HCT116 (cell line): Measurements from ENCODE around the gene MOSPD2. TPM values are rescaled to one million over a fixed set of nuclear protein-coding genes. Genes with fewer than 3 reads are reported as not detected.

Experiments used
- ATAC-seq: fragments of 200-7000 bp; cut with Tn5 transposase; 2 replicates; pipeline ENCODE4 v1.9.1; 2020; ENCODE audit warnings: mild to moderate bottlenecking, moderate library complexity
- BruUV-seq: library from RNA; stranded (reverse); fragments of 400-500 nt; replicated peaks from 2 replicates; lab custom pipeline; 2021; lab: Mats Ljungman, UMichigan
- CTCF ChIA-PET: fragments of 300-600 bp; sonication (Branson Sonifier 250); formaldehyde crosslinking; loops from one replicate; lab custom pipeline; 2021; ENCODE audit warnings: antibody characterized with exemption; lab: Charles Lee
- POLR2A ChIA-PET: fragments of 300-600, 350-600 bp; sonication (Branson Sonifier 250); formaldehyde crosslinking; loops from one replicate; lab custom pipeline; 2021; ENCODE audit warnings: antibody characterized with exemption; lab: Charles Lee
- RAD21 ChIA-PET, 2 experiments: fragments of 300-600 bp; sonication (Branson Sonifier 250); formaldehyde crosslinking; loops; one replicate each; lab custom pipeline; 2023; ENCODE audit warnings: low total read pairs in 2 of 2; ENCODE audit not compliant: uncharacterized antibody in 2 of 2, unreplicated experiment in 2 of 2, low non-redundant PET in 1 of 2; lab: Charles Lee
- DNase-seq: peaks from one replicate; pipeline ENCODE4 v3.0.0-alpha.2; 2010; ENCODE audit warnings: low read depth, low spot score
- H2AFZ ChIP-seq: fragments of 200-600 bp; shearing (Covaris generic), sonication (generic); 2 replicates; pipeline ENCODE4 v1.6.1; 2017; ENCODE audit warnings: low read depth, mixed run types, mixed read lengths, antibody characterized with exemption, low read length; ENCODE audit not compliant: poor library complexity, severe bottlenecking
- H3K27ac ChIP-seq: 2 replicates; pipeline ENCODE4 v1.5.1; 2012; ENCODE audit warnings: low read depth, low read length
- H3K27me3 ChIP-seq: fragments of 200-600 bp; sonication (generic); 2 replicates; pipeline ENCODE4 v1.6.1; 2016; ENCODE audit warnings: mixed run types, low read length, mixed read lengths; ENCODE audit not compliant: insufficient read depth
- H3K36me3 ChIP-seq, 2 experiments: fragments of 200-500 bp in 1 of 2; fragments of 200-600 bp in 1 of 2; sonication (Bioruptor generic) in 1 of 2; sonication (generic) in 1 of 2; 2 replicates each; pipeline versions ENCODE4 v1.5.1 to v1.6.1; 2014 to 2016; ENCODE audit warnings: low read length in 2 of 2, inconsistent platforms in 1 of 2, mixed read lengths in 1 of 2, mixed run types in 1 of 2; ENCODE audit not compliant: insufficient read depth in 2 of 2, control insufficient read depth in 1 of 2
- H3K4me1 ChIP-seq, 2 experiments: fragments of 200-600 bp in 1 of 2; sonication (generic) in 1 of 2; 2 replicates each; pipeline versions ENCODE4 v1.5.1 to v1.6.1; 2012 to 2017; ENCODE audit warnings: low read length in 2 of 2, inconsistent platforms in 1 of 2, mild to moderate bottlenecking in 1 of 2, mixed read lengths in 1 of 2, mixed run types in 1 of 2, moderate library complexity in 1 of 2; ENCODE audit not compliant: insufficient read depth in 2 of 2, control insufficient read depth in 1 of 2
- H3K4me2 ChIP-seq: fragments of 200-600 bp; sonication (generic); 2 replicates; pipeline ENCODE4 v1.6.1; 2017; ENCODE audit warnings: mixed run types, low read length, mixed read lengths
- H3K4me3 ChIP-seq, 2 experiments: fragments of 200-600 bp in 1 of 2; sonication (generic) in 1 of 2; replicated peaks in 1 of 2; 2 replicates each; pipeline ENCODE4 v1.5.1; 2011 to 2016; ENCODE audit warnings: low read length in 2 of 2, control low read depth in 1 of 2, low read depth in 1 of 2, mild to moderate bottlenecking in 1 of 2, mixed read lengths in 1 of 2, mixed run types in 1 of 2
- H3K79me2 ChIP-seq: fragments of 200-600 bp; sonication (generic); 2 replicates; pipeline ENCODE4 v1.6.1; 2017; ENCODE audit warnings: mild to moderate bottlenecking, mixed run types, low read length, moderate library complexity, mixed read lengths; ENCODE audit not compliant: insufficient read depth
- H3K9ac ChIP-seq: fragments of 200-600 bp; sonication (generic); 2 replicates; pipeline ENCODE4 v1.6.1; 2016; ENCODE audit warnings: low read length, mixed read lengths
- H3K9me2 ChIP-seq: fragments of 200-600 bp; sonication (generic), shearing (Covaris generic); 2 replicates; pipeline ENCODE4 v1.6.1; 2017; ENCODE audit warnings: mixed run types, mild to moderate bottlenecking, moderate library complexity; ENCODE audit not compliant: insufficient read depth
- H3K9me3 ChIP-seq, 2 experiments: fragments of 200-500 bp in 1 of 2; fragments of 200-600 bp in 1 of 2; sonication (Bioruptor generic) in 1 of 2; sonication (generic) in 1 of 2; 2 replicates each; pipeline ENCODE4 v1.6.1; 2014 to 2017; ENCODE audit warnings: low read length in 2 of 2, mixed read lengths in 2 of 2, inconsistent platforms in 1 of 2, low read depth in 1 of 2, mild to moderate bottlenecking in 1 of 2, mixed run types in 1 of 2, moderate library complexity in 1 of 2; ENCODE audit not compliant: control insufficient read depth in 1 of 2, insufficient read depth in 1 of 2
- H4K20me1 ChIP-seq: fragments of 200-600 bp; sonication (generic), shearing (Covaris generic); 2 replicates; pipeline ENCODE4 v1.6.1; 2017; ENCODE audit warnings: mixed run types, mild to moderate bottlenecking, moderate library complexity; ENCODE audit not compliant: insufficient read depth
- ATF3 ChIP-seq: IDR thresholded peaks from 2 replicates; pipeline ENCODE4 v1.6.1; 2012
- CEBPB ChIP-seq: IDR thresholded peaks from 2 replicates; pipeline ENCODE4 v1.6.1; 2012; ENCODE audit warnings: low read depth
- EGR1 ChIP-seq: IDR thresholded peaks from 2 replicates; pipeline ENCODE4 v1.6.1; 2012; ENCODE audit warnings: low read depth
- ELF1 ChIP-seq: IDR thresholded peaks from 2 replicates; pipeline ENCODE4 v1.6.1; 2012; ENCODE audit warnings: low read depth, borderline replicate concordance
- EZH2phosphoT487 ChIP-seq: fragments of 200-600 bp; IDR thresholded peaks from 2 replicates; pipeline ENCODE4 v1.6.1; 2018; ENCODE audit warnings: antibody characterized with exemption, borderline replicate concordance
- FOSL1 ChIP-seq: IDR thresholded peaks from 2 replicates; pipeline ENCODE4 v1.6.1; 2012; ENCODE audit warnings: low read depth
- JUND ChIP-seq: IDR thresholded peaks from 2 replicates; pipeline ENCODE4 v1.6.1; 2012
- POLR2A ChIP-seq: IDR thresholded peaks from 2 replicates; pipeline ENCODE4 v1.7.0; 2011; ENCODE audit warnings: borderline replicate concordance; ENCODE audit not compliant: insufficient read depth, insufficient read length; ENCODE audit errors: extremely low read depth
- POLR2AphosphoS5 ChIP-seq: IDR thresholded peaks from 2 replicates; pipeline ENCODE4 v1.6.1; 2011; ENCODE audit warnings: mild to moderate bottlenecking, low read depth, low read length, moderate library complexity
- RAD21 ChIP-seq: IDR thresholded peaks from 2 replicates; pipeline ENCODE4 v1.6.1; 2012; ENCODE audit warnings: low read depth, mild to moderate bottlenecking
- SIN3A ChIP-seq: IDR thresholded peaks from 2 replicates; pipeline ENCODE4 v1.6.1; 2012; ENCODE audit warnings: low read depth
- SP1 ChIP-seq: IDR thresholded peaks from 2 replicates; pipeline ENCODE4 v1.6.1; 2012; ENCODE audit warnings: low read depth
- SRF ChIP-seq: IDR thresholded peaks from 2 replicates; pipeline ENCODE4 v1.6.1; 2012; ENCODE audit warnings: low read depth
- TCF7L2 ChIP-seq: IDR thresholded peaks from 2 replicates; pipeline ENCODE4 v1.7.0; 2011; ENCODE audit warnings: borderline replicate concordance, inconsistent platforms; ENCODE audit not compliant: insufficient read depth, insufficient read length; ENCODE audit errors: extremely low read depth
- ZBTB33 ChIP-seq: IDR thresholded peaks from 2 replicates; pipeline ENCODE4 v1.6.1; 2011; ENCODE audit warnings: mild to moderate bottlenecking, low read length, moderate library complexity; ENCODE audit not compliant: insufficient replicate concordance; ENCODE audit errors: extremely low read depth
- ZFX ChIP-seq: fragments of 450-650 bp; IDR thresholded peaks from 2 replicates; pipeline ENCODE4 v1.6.1; 2017
- ZNF274 ChIP-seq: fragments of 200-500 bp; sonication (Bioruptor generic); IDR thresholded peaks from 2 replicates; pipeline ENCODE4 v1.6.1; 2014; ENCODE audit warnings: mild to moderate bottlenecking, low read depth, low read length, inconsistent platforms
- intact Hi-C: fragments of 100-400 bp; cut with micrococcal nuclease; formaldehyde crosslinking; loops from 2 replicates; pipeline ENCODE4 v1.10.0; 2022
- total RNA-seq: library from RNA; stranded (reverse); gene quantifications from one replicate; pipeline ENCODE4 v1.2.1, GENCODE V29; 2021; ENCODE audit not compliant: unreplicated experiment
- TF ChIP-seq, protein P1 (sequence below): IDR thresholded peaks from 2 replicates; pipeline ENCODE4 v1.6.1; 2012; ENCODE audit warnings: low read depth
- TF ChIP-seq, protein P2 (sequence below): IDR thresholded peaks from 2 replicates; pipeline ENCODE4 v1.6.1; 2012

Gene MOSPD2
- total RNA-seq, 1 experiment from 2014 or later = 8.9 TPM

DNA sequence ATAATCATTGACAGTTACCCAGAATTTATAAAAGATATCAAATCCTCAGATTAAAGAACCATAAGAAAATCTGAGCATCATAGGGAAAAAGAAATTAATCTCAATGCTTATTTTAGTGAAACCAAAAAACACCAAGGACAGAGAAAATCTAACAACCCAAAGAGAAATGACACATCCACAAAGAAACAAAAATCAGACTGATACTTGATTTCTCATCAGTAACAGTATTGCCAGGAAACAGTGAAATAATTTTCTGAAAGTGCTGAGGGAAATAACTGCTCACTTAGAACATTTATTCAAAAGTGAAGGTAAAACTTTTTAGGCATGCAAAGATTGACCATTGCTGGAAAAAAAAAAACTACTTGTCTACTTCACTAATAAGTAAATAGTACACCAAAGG is 10.6 kb downstream of the MOSPD2 start:
- H3K4me3 ChIP-seq = no peak overlapping the region
- no peaks in the 10 kb centered on the region for H4K20me1 ChIP-seq
- BruUV-seq = no TSS peak
- no peaks in the 10 kb centered on the region for H3K9me2 ChIP-seq
- intact Hi-C loops = no loop called here
- H3K36me3 ChIP-seq = no peaks in the 10 kb centered on the region
- no peaks in the 10 kb centered on the region for H3K27me3 ChIP-seq
- H3K9ac ChIP-seq = no peak overlapping the region
- ATAC-seq = no peak
- POLR2A ChIA-PET = no interaction called here
- no peaks in the 10 kb centered on the region for H3K79me2 ChIP-seq
- no peaks in the 10 kb centered on the region for H3K9me3 ChIP-seq
- TF ChIP-seq ELF1 (no peak), ZFX (no peak), JUND (no peak), EGR1 (no peak), SRF (no peak), ZNF274 (no peak), POLR2A (no peak), TCF7L2 (no peak), ATF3 (no peak), EZH2phosphoT487 (no peak), FOSL1 (no peak), RAD21 (no peak), CEBPB (no peak), POLR2AphosphoS5 (no peak), SP1 (no peak), ZBTB33 (no peak), SIN3A (no peak)
- TF ChIP-seq, protein P1, sequence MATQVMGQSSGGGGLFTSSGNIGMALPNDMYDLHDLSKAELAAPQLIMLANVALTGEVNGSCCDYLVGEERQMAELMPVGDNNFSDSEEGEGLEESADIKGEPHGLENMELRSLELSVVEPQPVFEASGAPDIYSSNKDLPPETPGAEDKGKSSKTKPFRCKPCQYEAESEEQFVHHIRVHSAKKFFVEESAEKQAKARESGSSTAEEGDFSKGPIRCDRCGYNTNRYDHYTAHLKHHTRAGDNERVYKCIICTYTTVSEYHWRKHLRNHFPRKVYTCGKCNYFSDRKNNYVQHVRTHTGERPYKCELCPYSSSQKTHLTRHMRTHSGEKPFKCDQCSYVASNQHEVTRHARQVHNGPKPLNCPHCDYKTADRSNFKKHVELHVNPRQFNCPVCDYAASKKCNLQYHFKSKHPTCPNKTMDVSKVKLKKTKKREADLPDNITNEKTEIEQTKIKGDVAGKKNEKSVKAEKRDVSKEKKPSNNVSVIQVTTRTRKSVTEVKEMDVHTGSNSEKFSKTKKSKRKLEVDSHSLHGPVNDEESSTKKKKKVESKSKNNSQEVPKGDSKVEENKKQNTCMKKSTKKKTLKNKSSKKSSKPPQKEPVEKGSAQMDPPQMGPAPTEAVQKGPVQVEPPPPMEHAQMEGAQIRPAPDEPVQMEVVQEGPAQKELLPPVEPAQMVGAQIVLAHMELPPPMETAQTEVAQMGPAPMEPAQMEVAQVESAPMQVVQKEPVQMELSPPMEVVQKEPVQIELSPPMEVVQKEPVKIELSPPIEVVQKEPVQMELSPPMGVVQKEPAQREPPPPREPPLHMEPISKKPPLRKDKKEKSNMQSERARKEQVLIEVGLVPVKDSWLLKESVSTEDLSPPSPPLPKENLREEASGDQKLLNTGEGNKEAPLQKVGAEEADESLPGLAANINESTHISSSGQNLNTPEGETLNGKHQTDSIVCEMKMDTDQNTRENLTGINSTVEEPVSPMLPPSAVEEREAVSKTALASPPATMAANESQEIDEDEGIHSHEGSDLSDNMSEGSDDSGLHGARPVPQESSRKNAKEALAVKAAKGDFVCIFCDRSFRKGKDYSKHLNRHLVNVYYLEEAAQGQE = no peak
- TF ChIP-seq, protein P2, sequence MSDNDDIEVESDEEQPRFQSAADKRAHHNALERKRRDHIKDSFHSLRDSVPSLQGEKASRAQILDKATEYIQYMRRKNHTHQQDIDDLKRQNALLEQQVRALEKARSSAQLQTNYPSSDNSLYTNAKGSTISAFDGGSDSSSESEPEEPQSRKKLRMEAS = no peak
- H3K4me1 ChIP-seq = no peaks in the 10 kb centered on the region
- H3K27ac ChIP-seq = no peak overlapping the region
- RAD21 ChIA-PET = no interaction called here
- no peak for DNase-seq
- H2AFZ ChIP-seq = no peak overlapping the region
- no peak overlapping the region for H3K4me2 ChIP-seq
- CTCF ChIA-PET = no interaction called here
